Pons (tissue), 1 donor: ENCODE results near the gene HPDL.
A peak's percentile ranks its signal among the peaks of the same experiment; 100 is the strongest.

Source experiments
- DNase-seq: peaks from one replicate; pipeline ENCODE4 v3.0.0-alpha.2; 2016; ENCODE audit warnings: low spot score

The HPDL gene

DNA sequence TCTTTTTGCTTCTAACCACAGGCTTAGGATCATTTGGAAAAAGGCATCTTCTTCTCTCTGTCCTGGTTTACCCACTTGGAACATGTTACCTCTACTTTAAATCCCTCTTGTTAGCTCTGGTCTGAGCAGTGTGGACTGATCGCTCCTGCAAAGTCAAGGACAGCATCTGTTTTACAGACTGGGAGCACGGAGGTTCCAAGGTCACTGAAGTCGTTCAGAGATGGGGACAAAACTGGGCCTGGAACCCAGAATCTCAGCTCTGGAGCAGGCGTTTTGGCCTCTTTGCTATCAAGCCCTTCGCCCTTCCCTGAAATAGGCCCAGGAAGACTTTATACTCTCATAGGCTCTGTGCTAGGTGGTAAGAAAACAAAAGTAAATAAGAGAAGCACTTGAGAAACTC lies 24.8 kb downstream of the HPDL start:
- DNase-seq = no peak

DNA sequence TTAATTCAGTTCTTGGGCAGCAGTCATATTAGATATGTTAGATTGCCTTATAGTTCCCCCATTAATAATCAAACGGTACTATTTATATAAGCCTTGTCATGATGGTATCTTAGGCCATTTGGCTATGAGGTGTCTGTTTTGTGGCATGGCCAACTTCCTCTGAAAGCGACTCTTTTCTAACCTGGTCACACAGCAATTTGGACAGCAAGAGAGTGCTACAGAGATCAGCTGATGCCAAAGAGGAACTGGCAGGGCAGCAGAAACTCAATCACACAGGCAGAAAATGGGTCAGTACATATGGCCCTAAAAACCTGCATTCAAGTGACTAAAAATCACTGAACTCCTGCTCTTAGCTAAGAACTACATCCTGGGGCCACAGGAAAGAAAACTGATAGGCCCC lies 27.0 kb downstream of the HPDL start:
- DNase-seq = peak; percentile 50

DNA sequence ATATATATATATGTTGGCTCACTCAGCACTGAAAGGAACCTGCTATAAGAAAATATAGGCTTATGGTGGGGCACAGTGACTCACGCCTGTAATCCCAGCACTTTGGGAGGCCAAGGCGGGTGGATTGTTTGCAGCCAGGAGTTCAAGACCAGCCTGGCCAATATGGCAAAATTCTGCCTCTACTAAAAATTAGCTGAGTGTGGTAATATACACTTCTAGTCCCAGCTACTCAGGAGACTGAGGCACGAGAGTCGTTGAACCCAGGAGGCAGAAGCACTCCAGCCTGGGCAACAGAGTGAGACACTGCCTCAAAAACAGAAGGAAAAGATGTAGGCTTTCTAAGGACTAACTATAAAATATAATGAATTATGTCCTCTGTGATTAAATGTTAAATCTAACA lies 28.1 kb downstream of the HPDL start:
- no peak for DNase-seq

DNA sequence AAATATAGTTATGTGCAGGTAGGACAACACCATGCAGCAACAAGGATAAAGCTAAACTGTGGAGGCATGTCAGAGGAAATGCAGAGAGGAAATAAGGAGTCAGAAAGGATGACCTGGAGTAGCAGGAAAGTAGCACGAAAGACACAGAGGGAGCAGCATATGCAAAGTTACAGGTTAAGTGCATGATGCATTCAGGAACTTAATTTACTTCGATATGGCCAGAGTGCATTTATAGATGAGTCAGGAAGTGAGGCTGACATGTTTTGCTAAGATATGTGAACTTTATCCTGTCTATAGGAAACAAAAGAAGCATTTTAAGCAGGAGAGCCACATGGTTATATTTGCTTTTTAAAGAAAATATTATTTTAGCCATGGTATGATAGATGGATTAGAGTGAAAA lies 29.0 kb downstream of the HPDL start:
- no peak for DNase-seq

DNA sequence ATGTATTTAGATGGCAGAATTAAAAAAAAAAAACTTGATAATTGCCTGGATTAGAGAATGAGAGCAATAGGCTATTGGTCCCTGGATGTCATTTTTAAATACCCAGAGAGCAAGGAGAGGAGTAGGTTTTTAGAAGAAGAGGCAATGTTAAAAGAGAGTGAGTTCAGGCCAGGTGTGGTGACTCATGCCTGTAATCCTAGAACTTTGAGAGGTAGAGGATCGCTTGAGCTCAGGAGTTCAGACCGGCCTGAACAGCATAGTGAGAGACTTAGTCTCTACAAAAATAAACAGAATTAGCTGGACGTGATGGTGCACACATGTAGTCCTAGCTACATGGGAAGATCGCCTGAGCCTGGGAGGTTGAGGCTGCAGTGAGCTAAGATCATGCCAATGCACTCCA lies 29.5 kb downstream of the HPDL start:
- DNase-seq = no peak

DNA sequence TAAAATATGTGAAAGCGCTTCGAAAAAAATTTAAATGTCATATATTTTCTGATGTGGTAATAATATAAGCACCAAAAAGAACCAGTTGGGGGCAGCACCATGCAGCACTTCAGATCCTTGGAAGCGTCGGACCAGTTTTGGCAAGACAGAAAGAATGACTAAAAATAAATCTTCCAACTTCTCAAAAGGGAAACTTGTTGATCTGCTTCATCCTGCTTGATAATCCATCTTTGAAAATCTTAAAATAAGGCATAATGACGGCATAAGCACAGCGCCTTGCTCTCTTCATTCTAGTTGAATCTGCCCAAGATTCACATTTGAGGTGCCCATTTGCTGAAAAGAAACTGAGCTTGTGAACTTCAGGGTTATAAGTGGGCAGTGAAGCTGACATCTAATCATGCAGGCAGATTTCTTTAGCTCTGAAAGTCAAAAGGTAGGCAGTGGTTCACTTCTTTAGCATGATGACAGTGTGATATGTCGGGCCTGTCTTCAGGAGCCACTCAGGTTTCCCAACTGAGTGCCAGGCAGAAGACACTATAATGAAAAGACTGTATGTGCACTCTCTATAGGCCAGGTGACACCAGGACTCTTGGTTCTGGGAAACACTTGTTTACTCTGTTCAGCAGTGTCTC lies 33.3 kb downstream of the HPDL start:
- peak; percentile 89 for DNase-seq

DNA sequence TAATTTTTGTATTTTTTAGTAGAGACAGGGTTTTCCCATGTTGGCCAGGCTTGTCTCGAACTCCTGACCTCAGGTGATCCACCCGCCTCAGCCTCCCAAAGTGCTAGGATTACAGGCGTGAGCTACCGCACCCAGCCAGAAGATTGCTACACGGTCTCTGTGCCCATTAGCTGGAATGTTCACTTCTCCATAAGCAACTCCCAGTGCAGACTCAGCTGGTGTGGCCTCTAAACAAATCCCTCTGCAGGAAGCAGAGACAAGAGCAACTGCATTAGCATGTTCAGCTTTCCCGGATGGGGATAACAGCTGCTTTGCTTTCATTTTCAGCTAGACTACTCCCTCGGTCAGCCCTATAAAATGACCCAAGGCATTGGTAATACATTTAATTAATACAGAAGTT lies 34.3 kb downstream of the HPDL start:
- peak; percentile 78 for DNase-seq

DNA sequence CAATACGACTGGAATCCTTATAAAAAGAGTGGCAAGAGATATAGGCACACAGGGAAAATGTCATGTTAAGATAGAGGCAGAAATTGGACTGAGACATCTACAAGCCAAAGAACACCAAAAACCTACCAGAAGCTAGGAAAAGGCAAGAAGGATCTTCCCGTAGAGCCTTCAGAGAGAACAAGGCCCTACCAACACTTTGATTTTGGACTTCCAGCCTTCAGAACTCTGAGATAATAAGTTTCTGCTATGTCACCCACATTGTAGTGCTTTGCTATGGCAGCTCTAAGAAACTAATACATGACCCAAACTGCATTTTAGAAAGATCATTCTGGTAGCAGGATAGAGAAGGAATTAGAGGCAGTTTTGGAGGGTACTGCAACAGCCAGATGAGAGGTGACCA lies 37.6 kb downstream of the HPDL start:
- DNase-seq = no peak

DNA sequence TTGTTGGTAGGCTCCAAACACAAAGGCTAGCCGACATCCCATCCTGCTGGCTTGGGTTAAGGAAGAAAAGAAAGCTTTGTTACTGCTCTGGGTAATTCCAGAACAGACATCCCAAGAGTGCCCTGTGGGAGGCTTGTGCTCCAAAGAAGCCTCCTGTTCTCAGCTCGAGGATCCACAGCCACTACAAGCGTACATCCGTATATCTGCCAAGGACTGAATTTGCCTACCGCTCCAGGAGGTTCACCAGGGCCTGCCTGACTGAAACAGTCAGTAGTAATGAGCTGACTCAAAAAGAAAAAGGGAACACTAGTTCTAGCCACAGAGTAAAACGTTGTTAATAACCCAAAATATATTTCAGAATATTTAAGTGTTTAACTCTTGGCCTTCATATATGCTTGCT lies 38.4 kb downstream of the HPDL start:
- DNase-seq = peak; percentile 89

DNA sequence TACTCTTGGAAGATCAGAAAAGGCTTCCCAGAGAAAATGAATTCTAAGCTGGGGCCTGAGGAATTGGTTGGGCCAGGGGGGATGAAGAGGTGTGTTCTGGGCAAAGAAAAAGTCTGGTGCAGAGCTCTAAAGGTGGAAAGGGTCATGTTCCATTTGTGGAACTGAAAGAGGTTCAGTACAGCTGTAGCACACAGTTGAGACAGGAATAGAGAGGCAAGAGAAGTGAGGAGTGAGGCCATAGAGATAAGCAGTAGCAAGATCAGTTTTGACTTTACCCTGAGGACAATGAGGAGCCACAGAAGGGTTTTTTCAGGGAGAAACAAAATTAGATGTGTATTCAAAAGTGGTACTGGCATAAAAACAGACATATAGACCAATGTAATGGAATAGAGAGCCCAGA lies 43.9 kb downstream of the HPDL start:
- DNase-seq = no peak

DNA sequence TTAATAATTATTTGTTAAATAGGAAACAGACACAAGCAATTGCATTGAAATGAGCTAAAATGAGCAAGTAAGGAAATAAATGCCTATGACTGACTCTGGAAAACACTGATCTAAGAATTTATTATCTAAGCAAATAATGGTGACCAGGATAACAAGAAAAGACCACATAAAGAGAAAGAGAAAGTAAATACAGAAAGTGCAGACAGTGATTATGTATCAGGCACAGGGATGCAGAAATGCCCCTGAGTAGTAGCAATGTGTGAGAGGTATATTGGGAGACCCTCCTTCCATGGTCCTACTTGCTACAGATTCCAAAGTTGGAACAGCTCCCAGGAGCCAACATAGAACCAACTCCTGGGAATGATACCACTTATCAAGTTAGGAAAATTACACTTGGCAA lies 46.9 kb downstream of the HPDL start:
- DNase-seq = no peak

DNA sequence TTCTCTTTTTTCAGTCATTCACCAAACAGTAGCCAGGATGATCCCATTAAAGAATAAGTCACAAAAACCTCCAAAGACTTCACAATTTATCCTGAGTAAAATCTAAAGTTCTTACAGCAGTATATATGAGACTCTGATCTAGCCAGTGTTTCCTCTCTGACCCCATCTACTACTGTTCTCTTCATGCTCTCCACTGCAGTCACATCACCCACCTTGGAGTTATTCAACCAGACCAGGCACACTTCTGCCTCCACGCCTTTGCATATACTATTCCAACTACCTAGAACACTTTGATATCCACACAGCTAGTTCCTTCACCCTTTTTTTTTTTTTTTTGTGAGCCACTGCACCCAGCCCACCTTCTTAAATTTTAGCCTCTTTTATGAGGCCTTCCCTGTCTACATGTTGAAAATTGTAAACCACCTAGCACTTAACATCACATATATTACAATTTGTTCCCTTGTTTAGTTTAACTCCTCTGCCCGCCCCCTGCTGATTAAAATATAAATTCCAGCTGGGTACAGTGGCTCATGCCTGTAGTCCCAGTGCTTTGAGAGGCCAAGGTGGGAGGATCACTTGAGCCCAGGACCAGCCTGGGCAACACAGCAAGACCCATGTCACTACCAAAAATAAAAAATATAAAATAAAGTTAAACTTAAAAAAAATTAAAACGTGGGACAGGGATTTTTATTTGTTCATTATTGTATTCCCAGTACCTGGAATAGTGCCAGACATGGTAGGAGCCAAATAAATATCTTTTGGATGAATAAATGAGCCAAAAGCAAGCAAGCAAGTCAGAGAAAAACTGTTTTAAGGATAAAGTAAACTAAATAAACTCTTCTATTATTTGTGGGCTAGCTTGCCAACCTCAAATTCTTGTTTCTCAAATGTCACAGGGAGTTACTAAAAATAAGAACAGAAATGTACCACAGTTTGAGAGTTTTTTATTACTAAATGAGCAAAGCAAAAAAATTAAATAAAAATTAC lies 48.7 kb downstream of the HPDL start:
- DNase-seq = no peak

DNA sequence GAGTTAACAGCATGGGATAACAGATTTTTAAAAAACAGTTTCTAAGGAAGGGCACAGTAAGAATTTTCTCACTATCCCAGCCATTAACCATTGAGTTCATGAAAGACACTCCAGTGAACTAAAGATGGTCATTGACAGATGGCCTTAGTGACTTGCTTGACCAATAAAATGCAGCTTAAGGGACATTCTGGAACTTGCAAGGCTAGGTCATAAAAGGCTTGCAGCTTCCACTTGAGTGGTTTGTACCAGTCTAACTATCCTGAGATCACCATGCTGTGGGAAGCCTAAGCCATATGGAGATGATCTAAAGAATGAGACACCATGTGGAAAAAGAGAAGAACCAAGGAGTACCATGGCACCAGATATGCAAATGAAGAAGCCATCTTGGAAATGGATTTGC lies 51.5 kb downstream of the HPDL start:
- no peak for DNase-seq
